Fibroblast of gingiva (primary cell): ENCODE data around the gene RPLP1.
"Not testable (repeated sequence)": the region's sequence is repeated elsewhere in the genome, so short reads cannot be mapped to it uniquely, and the experiment has no call there.

Experiments used
- DNase-seq: peaks from one replicate; pipeline ENCODE4 v3.0.0-alpha.2; 2011; ENCODE audit warnings: low read depth

The RPLP1 gene

DNA sequence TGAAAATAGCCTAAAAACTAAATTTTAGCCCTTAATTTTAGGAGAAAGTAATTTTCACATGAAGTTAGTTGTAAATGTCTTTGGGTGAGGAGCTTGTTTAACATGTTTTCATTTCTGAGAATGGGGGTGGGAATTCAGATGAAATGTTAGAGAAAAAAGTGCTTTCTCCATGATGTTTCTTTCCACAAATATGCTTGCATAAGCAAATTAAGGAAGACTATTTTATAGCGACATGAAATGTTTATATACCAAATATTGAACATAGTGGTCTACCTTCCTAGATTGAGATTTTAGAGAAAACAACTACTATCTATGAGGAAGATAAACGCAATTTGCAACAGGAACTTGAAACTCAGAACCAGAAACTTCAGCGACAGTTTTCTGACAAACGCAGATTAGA, 13.0 kb upstream of the RPLP1 start:
- no peak for DNase-seq

- DNase-seq, result peak; percentile 33
Measured at GRCh38 chr15:69443032-69443611, 9.5 kb upstream of the RPLP1 start.

DNA sequence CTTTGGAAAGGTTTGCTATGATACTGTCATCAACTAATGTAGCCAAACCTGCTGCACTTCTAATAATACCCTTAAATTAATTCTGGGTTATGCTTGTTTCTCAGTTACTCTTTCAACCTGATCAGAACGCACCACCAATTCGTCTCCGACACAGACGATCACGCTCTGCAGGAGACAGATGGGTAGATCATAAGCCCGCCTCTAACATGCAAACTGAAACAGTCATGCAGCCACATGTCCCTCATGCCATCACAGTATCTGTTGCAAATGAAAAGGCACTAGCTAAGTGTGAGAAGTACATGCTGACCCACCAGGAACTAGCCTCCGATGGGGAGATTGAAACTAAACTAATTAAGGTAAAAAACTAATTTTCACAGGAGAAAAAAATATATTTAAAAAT, 7.9 kb upstream of the RPLP1 start:
- no peak for DNase-seq

DNA sequence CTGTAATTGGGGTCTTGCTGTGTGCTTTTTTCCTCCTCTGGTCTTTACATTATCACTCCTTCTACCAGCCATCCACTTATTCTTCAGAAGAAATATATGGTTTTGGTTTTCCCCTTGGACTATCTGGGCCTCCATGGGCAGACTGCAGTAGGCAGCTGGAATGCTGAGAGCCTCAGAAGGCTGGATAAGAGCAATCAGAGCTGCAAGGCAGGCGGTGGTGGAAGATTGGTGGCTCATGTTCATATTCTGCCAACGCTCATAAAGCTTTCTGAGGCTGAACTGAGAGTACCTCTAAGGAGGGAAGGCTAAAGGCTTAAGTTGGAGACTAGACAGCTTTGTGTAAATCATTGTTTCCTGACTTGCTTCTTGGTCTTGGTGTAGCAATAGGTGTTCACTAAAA, 5.7 kb upstream of the RPLP1 start:
- no peak for DNase-seq

GRCh38 chr15:69450221-69450620, 2.4 kb upstream of the RPLP1 start:
- DNase-seq, result not testable (repeated sequence)

DNA sequence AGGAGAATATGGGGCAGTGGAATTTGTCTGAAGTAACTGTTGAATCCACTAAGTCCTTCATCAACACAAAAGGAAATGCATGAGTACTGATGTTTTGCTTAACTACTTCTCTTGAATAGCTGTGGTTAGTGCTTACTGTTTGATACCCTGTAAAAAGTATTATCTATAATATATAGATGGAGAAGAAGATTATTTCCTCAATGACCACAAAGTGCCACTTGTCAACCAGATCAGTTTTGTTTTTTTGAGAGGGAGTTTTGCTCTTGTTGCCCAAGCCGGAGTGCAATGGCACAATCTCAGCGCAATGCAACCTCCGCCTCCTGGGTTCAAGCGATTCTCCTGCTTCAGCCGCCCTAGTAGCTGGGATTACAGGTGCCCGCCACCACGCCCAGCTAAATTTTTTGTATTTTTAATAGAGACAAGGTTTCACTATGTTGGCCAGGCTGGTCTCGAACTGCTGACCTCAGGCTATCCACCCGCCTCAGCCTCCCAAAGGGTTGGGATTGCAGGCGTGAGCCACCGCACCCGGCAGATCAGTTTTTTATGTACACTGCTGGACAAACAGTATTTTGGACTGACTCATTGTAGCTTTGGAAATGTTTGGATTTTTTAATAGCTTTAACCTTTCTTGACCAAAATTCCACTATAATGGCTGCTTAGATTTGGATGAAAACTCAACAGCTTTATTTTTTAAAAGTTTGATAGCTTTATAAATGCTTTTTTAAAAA, 1.5 kb upstream of the RPLP1 start:
- no peak for DNase-seq

DNA sequence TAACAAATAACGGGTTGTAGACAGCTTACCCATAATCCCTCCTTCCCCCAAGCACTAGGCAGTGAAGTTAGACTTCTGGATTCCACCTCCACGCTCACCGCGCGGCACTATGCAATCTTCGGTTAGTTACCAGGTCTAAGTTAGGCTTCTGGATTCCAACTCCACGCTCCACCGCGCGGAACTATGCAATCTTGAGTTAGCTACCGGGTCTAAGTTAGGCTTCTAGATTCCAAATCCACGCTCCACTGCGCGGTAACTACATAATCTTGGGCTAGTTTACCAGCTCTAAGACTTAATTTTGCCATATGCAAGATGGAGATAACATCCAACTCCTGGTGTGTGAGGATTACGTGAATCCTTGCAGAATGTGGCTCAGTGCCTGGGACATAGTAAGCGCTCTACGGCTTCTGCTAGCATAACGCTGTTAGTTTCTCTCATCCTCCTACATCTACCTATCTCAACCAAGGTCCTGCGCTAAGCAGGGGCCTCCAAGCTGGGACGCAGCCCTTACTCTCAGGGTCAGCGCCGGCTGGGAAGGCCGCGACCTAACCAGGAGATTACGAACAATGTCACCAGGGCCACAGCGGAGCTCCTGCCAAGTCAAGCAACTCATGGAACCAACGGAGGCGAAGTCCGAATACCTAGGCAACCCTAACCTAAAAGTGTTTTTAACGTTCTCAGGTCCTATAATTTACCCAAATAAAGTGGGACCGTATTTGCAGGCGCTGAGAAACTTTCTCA, 497 bp upstream of the RPLP1 start:
- DNase-seq, result peak; percentile 42

- DNase-seq, result no peak
Measured at GRCh38 chr15:69454953-69455352, 2.3 kb downstream of the RPLP1 start.

GRCh38 chr15:69456208-69457166, 3.9 kb downstream of the RPLP1 start:
- DNase-seq, result no peak

GRCh38 chr15:69457304-69458280, 5.0 kb downstream of the RPLP1 start:
- no peak for DNase-seq

DNA sequence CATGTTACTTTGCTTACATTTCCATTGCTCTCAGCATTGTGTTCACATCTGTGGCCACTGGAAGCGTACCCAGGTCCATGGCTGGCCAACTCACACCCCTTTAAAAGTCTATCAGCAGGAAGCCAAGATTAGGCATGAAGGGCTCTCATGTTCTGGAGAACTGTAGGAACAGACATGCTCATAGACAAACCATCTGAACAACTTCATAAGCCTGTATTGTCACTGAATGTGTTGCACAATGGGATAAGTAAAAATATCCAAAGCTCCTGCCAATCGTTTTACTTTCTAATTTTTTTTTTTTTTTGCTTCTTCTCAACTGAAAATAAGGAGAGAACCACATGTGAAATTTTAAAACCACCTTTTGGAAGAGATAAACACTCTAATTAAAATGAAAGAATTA, 6.4 kb downstream of the RPLP1 start:
- peak; percentile 18 for DNase-seq

- DNase-seq, result no peak
Measured at GRCh38 chr15:69460481-69460880, 7.9 kb downstream of the RPLP1 start.

DNA sequence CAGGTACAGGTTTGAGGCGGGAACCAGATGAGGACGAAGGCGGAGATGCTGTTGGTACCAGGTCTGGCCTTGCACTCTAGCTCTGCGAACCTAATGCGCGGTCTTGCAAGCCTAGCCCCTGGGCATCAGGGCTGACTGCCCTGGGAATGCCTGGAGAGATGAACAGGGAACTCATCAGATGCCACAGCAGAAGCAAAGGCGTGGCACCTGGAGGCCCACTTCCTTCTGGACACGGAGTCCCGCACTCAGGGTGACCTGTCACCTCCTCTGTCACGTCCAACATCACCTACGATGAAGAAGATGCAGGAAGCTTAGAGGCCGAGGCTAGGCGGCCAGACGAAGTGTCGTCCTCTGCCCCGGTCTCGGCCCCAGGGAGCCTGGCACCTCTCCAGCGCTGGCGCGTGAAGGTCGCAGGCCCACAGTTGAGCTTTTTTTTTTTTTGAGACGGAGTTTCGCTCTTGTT, 9.4 kb downstream of the RPLP1 start:
- DNase-seq, result no peak

- peak; percentile 97 for DNase-seq
Measured at GRCh38 chr15:69462493-69463181, 10.0 kb downstream of the RPLP1 start.

GRCh38 chr15:69463182-69463756, 10.7 kb downstream of the RPLP1 start:
- no peak for DNase-seq

- no peak for DNase-seq
Measured at GRCh38 chr15:69465253-69465652, 12.6 kb downstream of the RPLP1 start.

GRCh38 chr15:69466733-69467132, 14.1 kb downstream of the RPLP1 start:
- DNase-seq, result no peak

- no peak for DNase-seq
Measured at GRCh38 chr15:69467636-69468035, 15.0 kb downstream of the RPLP1 start.

DNA sequence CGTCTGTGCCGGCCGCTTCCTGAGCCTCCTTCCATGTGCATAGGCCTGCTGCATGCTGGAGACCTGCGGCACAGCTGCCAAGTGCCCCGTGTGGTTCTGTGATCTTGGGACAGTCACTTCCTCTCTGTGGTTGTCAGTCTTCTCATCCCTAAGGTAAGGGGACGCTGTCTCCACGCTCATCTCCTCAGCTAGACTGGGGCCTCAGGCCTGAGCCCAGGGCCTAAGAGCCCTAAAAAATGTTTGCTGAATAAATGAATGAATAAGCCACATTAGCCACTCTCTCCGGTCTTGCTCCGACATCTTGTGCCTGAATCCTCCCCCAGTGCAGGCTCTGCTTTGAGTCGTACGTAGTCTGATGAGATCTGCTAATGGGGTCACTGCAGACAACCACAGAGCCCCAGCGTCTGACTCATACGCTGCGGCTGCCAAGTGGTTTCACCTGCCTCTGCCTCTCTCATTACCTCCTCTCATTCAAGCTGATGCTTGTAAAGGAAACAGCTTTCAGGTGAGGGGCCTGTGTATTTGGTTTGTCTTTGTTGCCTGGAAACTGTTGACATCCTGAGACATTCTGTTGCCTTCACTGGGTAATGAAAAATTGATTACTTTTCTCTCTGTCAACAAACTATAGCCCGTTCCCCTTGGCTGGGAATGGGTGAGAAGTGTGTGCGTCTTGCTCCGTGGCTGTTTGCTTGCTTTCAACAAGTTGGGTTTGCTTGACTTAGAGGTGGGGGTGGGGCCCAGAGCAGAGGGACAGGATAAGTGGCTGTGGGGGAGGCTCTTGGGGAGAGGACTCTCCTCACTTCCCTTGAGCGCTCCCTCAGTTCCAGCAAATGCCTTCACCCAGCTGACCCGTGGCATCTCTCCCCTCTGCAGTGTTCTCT, 15.9 kb downstream of the RPLP1 start:
- no peak for DNase-seq
